ENCODE data around the gene GNB1L.

GNB1L gene

GRCh38 chr22:19753090-19753842 is 101.4 kb downstream of the GNB1L start:
- FAIRE-seq (no peak), DNase-seq (ENCODE audit: insufficient read length, low spot score) (no peak)
- peak; percentile 19 for TF ChIP-seq CTCF (IDR thresholded peaks at IDR 0.05; ENCODE audit: insufficient read depth, missing control alignments)

GRCh38 chr22:19751497-19752245 is 103.0 kb downstream of the GNB1L start:
- FAIRE-seq, result no peak

GRCh38 chr22:19750507-19751490 is 103.9 kb downstream of the GNB1L start:
- no peak for FAIRE-seq
- no peak for DNase-seq (ENCODE audit: insufficient read length, low spot score)
- TF ChIP-seq CTCF (IDR thresholded peaks at IDR 0.05; ENCODE audit: insufficient read depth, missing control alignments), result no peak

More at GRCh38 chr22:19751497-19752245, 103.0 kb downstream of the GNB1L start:
- DNase-seq (ENCODE audit: insufficient read length, low spot score), result no peak
- TF ChIP-seq CTCF (IDR thresholded peaks at IDR 0.05; ENCODE audit: insufficient read depth, missing control alignments), result no peak

GRCh38 chr22:19749876-19750275 is 104.8 kb downstream of the GNB1L start:
- DNase-seq (ENCODE audit: insufficient read length, low spot score) (no peak), FAIRE-seq (no peak)
- no peak for TF ChIP-seq CTCF (IDR thresholded peaks at IDR 0.05; ENCODE audit: insufficient read depth, missing control alignments)

GRCh38 chr22:19748991-19749664 is 105.5 kb downstream of the GNB1L start:
- no peak for TF ChIP-seq CTCF (IDR thresholded peaks at IDR 0.05; ENCODE audit: insufficient read depth, missing control alignments)
- FAIRE-seq (no peak), DNase-seq (ENCODE audit: insufficient read length, low spot score) (no peak)

- DNase-seq (ENCODE audit: insufficient read length, low spot score) (no peak), FAIRE-seq (no peak)
- no peak for TF ChIP-seq CTCF (IDR thresholded peaks at IDR 0.05; ENCODE audit: insufficient read depth, missing control alignments)
Observed at GRCh38 chr22:19748139-19748538, 106.5 kb downstream of the GNB1L start.

Measured in D721Med (cell line).